ENCODE measurements around the gene LONP1. TPM values are rescaled to one million over a fixed set of nuclear protein-coding genes. Genes with fewer than 3 reads are reported as not detected.
"Not testable (repeated sequence)": the region's sequence is repeated elsewhere in the genome, so short reads cannot be mapped to it uniquely, and the experiment has no call there.

LONP1 gene
- total RNA-seq, 1 experiment from 2014 or later: 95.6 TPM

- H3K9me3 ChIP-seq (replicated peaks): no peaks in the 10 kb centered on the region
- H3K36me3 ChIP-seq: peaks cover 76% of the 10 kb centered on the region
- no peak overlapping the region for H3K27ac ChIP-seq
- no peaks in the 10 kb centered on the region for H3K27me3 ChIP-seq (replicated peaks)
- DNase-seq (ENCODE audit: low read depth in 1 of 2, low spot score in 2 of 2): no peak
- no peak overlapping the region for H3K4me3 ChIP-seq
- peaks cover 13% of the 10 kb centered on the region for H3K4me1 ChIP-seq (replicated peaks)
These were observed 26.5 kb downstream of the LONP1 start for GRCh38 chr19:5693195-5694166.

DNA sequence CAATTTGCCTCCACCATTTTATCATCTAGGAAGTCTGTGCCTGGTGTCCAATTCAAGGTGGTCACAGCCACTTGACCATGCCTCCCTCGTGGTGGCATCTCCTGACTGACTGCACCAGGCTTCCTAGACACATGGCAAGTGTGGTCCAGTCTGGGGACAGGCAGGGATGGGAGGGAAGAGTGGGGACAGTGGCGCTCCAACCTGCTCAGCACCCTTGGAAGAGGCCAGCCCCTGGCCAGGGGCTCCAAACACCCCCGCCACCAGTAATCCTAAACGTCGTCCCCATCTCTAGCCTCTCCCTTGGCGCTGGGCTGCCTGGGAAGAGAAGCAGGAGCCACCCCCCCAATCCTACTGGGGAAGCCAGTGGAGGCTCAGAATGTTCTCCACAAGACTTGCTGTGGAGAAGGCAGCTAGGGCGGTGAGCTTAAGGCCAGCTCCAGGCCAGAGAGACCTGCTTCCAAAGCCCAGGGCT, 27.2 kb downstream of the LONP1 start:
- peaks cover 13% of the 10 kb centered on the region for H3K4me1 ChIP-seq (replicated peaks)
- DNase-seq (ENCODE audit: low read depth in 1 of 2, low spot score in 2 of 2): no peak
- H3K27ac ChIP-seq: no peak overlapping the region
- no peak overlapping the region for H3K4me3 ChIP-seq
- peaks cover 71% of the 10 kb centered on the region for H3K36me3 ChIP-seq
- 0 out of 2 replicates have a peak, but pooled peaks cover under 1% of the 10 kb centered on the region for H3K9me3 ChIP-seq (replicated peaks)
- H3K27me3 ChIP-seq (replicated peaks): no peaks in the 10 kb centered on the region

DNA sequence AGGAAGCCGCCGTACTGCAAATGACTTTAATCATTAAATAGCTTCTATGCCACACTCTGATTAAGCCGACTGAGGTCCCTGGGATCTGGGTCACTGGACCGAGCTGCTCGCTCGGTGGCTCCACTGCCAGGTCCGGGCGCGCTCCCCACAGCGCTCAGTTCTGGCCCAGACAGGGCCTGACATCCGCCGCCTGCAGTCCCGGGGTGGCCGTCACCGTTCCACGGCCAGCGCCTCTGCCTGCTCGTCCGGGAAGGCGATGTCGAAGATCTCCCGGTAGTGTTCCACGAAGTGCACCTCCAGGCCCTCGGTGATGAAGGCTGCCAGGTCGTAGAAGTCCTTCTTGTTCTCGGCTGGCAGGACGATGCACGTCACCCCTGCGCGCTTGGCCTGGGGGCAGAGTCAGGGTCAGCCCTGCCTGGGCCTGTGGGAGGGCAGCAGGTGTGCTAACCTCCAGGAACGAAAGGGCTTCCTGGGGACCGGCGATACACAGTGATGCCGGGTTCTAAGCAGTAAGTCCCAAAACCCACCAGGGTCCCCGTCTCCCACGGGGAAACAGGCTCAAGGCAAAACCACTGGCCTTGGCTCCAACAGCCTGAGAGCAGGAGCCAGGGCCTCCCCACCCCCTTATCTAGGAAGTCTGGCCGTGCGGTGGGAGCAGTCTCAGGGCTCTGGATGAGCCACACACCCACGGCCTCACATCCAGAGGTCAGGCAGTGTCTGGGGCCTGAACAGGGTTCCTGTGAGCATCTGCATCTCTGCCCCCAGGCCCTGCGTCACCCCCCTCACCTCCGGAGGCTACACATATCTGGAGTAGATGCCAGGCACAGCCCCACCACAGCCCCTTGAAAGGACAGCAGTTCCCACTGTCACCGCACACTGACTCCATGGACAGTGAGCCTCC, 27.9 kb downstream of the LONP1 start:
- Histone ChIP-seq H3K27ac (no peak overlapping the region), H3K27me3 (replicated peaks) (no peaks in the 10 kb centered on the region), H3K4me1 (replicated peaks) (peaks cover 17% of the 10 kb centered on the region), H3K4me3 (peak overlapping the region; percentile 82), H3K36me3 (peaks cover 69% of the 10 kb centered on the region), H3K9me3 (replicated peaks) (0 out of 2 replicates have a peak, but pooled peaks cover 2% of the 10 kb centered on the region)
- peak in 1 of 2 experiments; percentile 45 for DNase-seq (ENCODE audit: low read depth in 1 of 2, low spot score in 2 of 2)

DNA sequence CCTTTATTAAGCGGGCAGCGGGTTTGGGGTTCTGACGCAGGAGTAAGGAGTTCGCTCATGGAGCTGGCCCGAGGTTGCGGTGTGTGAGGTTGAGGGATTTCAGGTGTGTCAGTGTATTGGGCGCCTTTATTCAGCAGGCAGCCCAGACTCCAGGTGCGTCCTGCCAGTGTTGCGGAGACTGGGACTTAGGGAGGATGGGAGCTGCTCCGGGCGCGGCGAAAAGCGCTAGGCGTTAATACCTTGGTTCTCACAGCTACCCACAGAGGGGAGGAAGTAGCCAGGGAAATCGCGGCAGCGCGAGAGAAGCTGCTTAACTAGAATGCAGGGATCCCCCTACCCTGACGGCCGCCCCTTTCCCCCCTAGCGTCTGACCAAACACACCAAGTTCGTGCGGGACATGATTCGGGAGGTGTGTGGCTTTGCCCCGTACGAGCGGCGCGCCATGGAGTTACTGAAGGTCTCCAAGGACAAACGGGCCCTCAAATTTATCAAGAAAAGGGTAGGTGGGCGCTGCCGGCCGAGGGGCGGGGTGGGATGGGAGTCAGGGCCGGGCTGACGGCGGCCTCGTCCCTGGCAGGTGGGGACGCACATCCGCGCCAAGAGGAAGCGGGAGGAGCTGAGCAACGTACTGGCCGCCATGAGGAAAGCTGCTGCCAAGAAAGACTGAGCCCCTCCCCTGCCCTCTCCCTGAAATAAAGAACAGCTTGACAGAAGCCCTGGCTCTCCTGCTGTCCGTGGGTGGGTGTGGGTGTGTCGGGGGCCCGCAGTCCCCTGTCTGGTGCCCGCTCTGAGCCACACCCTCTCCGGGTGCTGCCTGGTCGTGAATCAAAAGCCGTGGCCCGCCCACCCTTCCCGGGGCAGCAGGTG, 28.8 kb downstream of the LONP1 start:
- H3K27me3 ChIP-seq (replicated peaks): no peaks in the 10 kb centered on the region
- peak overlapping the region; percentile 79; the same call in 1 of the 2 replicates for H3K27ac ChIP-seq
- H3K4me3 ChIP-seq: peak overlapping the region; percentile 82
- peaks cover 60% of the 10 kb centered on the region for H3K36me3 ChIP-seq
- 0 out of 2 replicates have a peak, but pooled peaks cover 2% of the 10 kb centered on the region for H3K9me3 ChIP-seq (replicated peaks)
- peak; percentile 37 to 46 for DNase-seq (ENCODE audit: low read depth in 1 of 2, low spot score in 2 of 2)
- H3K4me1 ChIP-seq (replicated peaks): peaks cover 25% of the 10 kb centered on the region

GRCh38 chr19:5690125-5690954, 29.6 kb downstream of the LONP1 start, which contains the start of gene RPL36:
Gene RPL36 (plus strand): TSS chr19:5690295. CDS start chr19:5690508, 213 bp downstream.
- peak within 1 kb of the TSS; percentile 82 for H3K4me3 ChIP-seq
- H3K27me3 ChIP-seq (replicated peaks): no peaks in the 10 kb centered on the region
- 0 out of 2 replicates have a peak, but pooled peaks cover 2% of the 10 kb centered on the region for H3K9me3 ChIP-seq (replicated peaks)
- H3K4me1 ChIP-seq (replicated peaks): peaks cover 25% of the 10 kb centered on the region
- peaks cover 52% of the 10 kb centered on the region for H3K36me3 ChIP-seq
- H3K27ac ChIP-seq: peak within 1 kb of the TSS; percentile 79
- peak; percentile 97 for DNase-seq (ENCODE audit: low read depth in 1 of 2, low spot score in 2 of 2)

DNA sequence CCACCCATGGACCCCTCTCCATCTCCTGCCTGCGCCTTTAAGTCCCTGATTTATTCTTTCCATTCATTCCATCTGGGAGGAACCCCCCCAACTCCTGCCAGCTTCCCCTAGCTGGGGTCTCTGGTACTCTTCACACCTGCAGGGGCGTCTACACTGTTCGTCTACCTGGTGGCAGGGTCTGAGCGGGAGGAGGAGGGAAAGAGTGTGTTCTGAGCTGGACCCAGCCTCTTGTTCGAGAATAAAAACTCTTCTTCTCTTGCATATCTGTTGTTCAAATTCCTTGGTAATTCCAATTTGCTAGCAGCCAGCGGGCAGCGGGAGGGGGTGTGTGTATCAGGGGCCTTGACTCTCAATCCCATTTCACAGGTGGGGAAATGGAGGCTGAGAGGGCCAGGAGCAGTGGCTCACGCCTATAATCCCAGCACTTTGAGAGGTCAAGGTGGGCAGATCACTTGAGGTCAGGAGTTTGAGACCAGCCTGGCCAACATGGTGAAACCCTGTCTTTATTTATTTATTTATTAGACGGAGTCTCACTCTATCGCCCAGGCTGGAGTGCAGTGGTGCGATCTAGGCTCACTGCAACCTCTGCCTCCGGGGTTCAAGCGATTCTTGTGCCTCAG, 31.6 kb downstream of the LONP1 start:
- not testable (repeated sequence) for H3K27me3 ChIP-seq (replicated peaks); DNase-seq (ENCODE audit: low read depth in 1 of 2, low spot score in 2 of 2); H3K4me3 ChIP-seq; H3K9me3 ChIP-seq (replicated peaks); H3K27ac ChIP-seq
- H3K36me3 ChIP-seq: peaks cover 32% of the 10 kb centered on the region
- peaks cover 25% of the 10 kb centered on the region for H3K4me1 ChIP-seq (replicated peaks)

- no peaks in the 10 kb centered on the region for H3K27me3 ChIP-seq (replicated peaks)
- H3K36me3 ChIP-seq: peaks cover 24% of the 10 kb centered on the region
These were observed 32.4 kb downstream of the LONP1 start for GRCh38 chr19:5687360-5688198.

DNA sequence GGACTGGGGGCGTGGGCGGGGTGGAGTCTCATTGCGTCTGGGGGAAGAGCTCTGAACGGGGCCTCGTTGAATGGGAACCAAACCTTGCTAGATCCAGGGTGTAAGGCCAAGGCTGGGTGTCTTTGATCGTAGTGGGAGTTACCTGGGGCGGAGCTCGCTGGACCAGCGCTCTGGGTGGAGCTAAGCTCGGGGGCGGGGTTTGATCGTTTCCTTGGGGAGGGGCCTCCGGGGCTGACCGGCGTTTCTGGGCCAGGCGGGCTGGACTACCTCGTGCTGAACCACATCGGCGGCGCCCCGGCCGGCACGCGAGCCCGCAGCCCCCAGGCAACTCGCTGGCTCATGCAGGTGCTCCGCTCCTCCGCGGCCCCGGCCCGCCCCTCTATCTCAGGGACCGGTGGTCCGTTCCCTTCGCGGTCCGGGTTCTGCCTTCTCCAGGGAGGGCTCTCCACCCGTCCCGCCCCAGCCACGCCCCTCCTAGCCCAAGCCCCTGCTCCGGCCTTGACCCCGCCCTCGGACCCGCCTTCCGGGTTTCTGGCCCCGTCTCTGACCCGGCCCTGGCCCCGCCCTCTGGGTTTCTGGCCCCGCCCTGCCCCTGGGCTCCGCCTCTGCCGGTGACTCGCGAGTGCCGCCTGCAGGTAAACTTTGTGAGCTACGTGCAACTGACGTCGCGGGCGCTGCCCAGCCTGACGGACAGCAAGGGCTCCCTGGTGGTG, 33.1 kb downstream of the LONP1 start:
- 0 out of 2 replicates have a peak, but pooled peaks cover 2% of the 10 kb centered on the region for H3K9me3 ChIP-seq (replicated peaks)
- H3K27ac ChIP-seq: no peak overlapping the region
- peaks cover 19% of the 10 kb centered on the region for H3K4me1 ChIP-seq (replicated peaks)
- peak overlapping the region; percentile 50 for H3K4me3 ChIP-seq
- H3K36me3 ChIP-seq: peaks cover 16% of the 10 kb centered on the region
- no peaks in the 10 kb centered on the region for H3K27me3 ChIP-seq (replicated peaks)
- DNase-seq (ENCODE audit: low read depth in 1 of 2, low spot score in 2 of 2): peak; percentile 96 to 99

More at GRCh38 chr19:5687360-5688198, 32.4 kb downstream of the LONP1 start:
- H3K4me1 ChIP-seq (replicated peaks): peaks cover 25% of the 10 kb centered on the region
- H3K9me3 ChIP-seq (replicated peaks): 0 out of 2 replicates have a peak, but pooled peaks cover 2% of the 10 kb centered on the region
- peak in 1 of 2 experiments; percentile 42 for DNase-seq (ENCODE audit: low read depth in 1 of 2, low spot score in 2 of 2)
- peak overlapping the region; percentile 50 for H3K4me3 ChIP-seq
- H3K27ac ChIP-seq: no peak overlapping the region

GRCh38 chr19:5686326-5686646, 33.7 kb downstream of the LONP1 start:
- Histone ChIP-seq H3K36me3 (peaks cover 11% of the 10 kb centered on the region), H3K4me3 (peak overlapping the region; percentile 50), H3K9me3 (replicated peaks) (0 out of 2 replicates have a peak, but pooled peaks cover 2% of the 10 kb centered on the region), H3K27me3 (replicated peaks) (no peaks in the 10 kb centered on the region), H3K4me1 (replicated peaks) (peaks cover 14% of the 10 kb centered on the region), H3K27ac (no peak overlapping the region)
- DNase-seq (ENCODE audit: low read depth in 1 of 2, low spot score in 2 of 2): no peak

GRCh38 chr19:5684694-5685430, 35.1 kb downstream of the LONP1 start:
- no peak for DNase-seq (ENCODE audit: low read depth in 1 of 2, low spot score in 2 of 2)
- Histone ChIP-seq H3K4me1 (replicated peaks) (peaks cover 17% of the 10 kb centered on the region), H3K36me3 (no peaks in the 10 kb centered on the region), H3K9me3 (replicated peaks) (0 out of 2 replicates have a peak, but pooled peaks cover 2% of the 10 kb centered on the region), H3K4me3 (no peak overlapping the region), H3K27ac (no peak overlapping the region), H3K27me3 (replicated peaks) (no peaks in the 10 kb centered on the region)

Data from SJSA1 (cell line).